A673 (cell line): ENCODE results near the gene NEAT1. TPM values are rescaled to one million over a fixed set of nuclear protein-coding genes. Genes with fewer than 3 reads are reported as not detected.

Experiments used
- BruUV-seq: library from RNA; stranded (reverse); fragments of 400-500 nt; replicated peaks from 2 replicates; lab custom pipeline; 2021; lab: Mats Ljungman, UMichigan
- CTCF ChIA-PET: fragments of 300-600 bp; sonication (Branson Sonifier 250); formaldehyde crosslinking; loops from one replicate; lab custom pipeline; 2022; ENCODE audit warnings: antibody characterized with exemption; lab: Charles Lee
- POLR2A ChIA-PET: fragments of 300-600 bp; sonication (Branson Sonifier 250); formaldehyde crosslinking; loops from one replicate; lab custom pipeline; 2022; ENCODE audit warnings: antibody characterized with exemption; ENCODE audit not compliant: low non-redundant PET; lab: Charles Lee
- DNase-seq: peaks from one replicate; pipeline ENCODE4 v3.0.0-alpha.2; 2015; ENCODE audit warnings: low spot score
- H3K27ac ChIP-seq: fragments of 200-600 bp; sonication (generic); 2 replicates; pipeline ENCODE4 v1.5.1; 2016; ENCODE audit warnings: mixed run types, low read depth, mild to moderate bottlenecking, mixed read lengths, antibody characterized with exemption, low read length; ENCODE audit not compliant: poor library complexity, severe bottlenecking
- H3K27me3 ChIP-seq: fragments of 200-600 bp; sonication (generic); replicated peaks from 2 replicates; pipeline ENCODE4 v1.6.1; 2017; ENCODE audit warnings: mixed run types, low read depth, mild to moderate bottlenecking, mixed read lengths, antibody characterized with exemption, low read length; ENCODE audit not compliant: insufficient read depth, poor library complexity
- H3K36me3 ChIP-seq: fragments of 200-600 bp; sonication (generic); 2 replicates; pipeline ENCODE4 v1.6.1; 2016; ENCODE audit warnings: mixed run types, mild to moderate bottlenecking, mixed read lengths, antibody characterized with exemption, low read length; ENCODE audit not compliant: insufficient read depth, poor library complexity, severe bottlenecking
- H3K4me1 ChIP-seq: fragments of 200-600 bp; sonication (generic); 2 replicates; pipeline ENCODE4 v1.6.1; 2017; ENCODE audit warnings: mixed run types, mild to moderate bottlenecking, mixed read lengths, antibody characterized with exemption, low read length; ENCODE audit not compliant: insufficient read depth, poor library complexity, severe bottlenecking
- H3K4me3 ChIP-seq: fragments of 200-600 bp; sonication (generic); 2 replicates; pipeline ENCODE4 v1.5.1; 2016; ENCODE audit warnings: low read depth, mixed run types, mild to moderate bottlenecking, mixed read lengths, low read length; ENCODE audit not compliant: poor library complexity, severe bottlenecking
- H3K9me3 ChIP-seq: fragments of 200-600 bp; sonication (generic); 2 replicates; pipeline ENCODE4 v1.6.1; 2016; ENCODE audit warnings: mixed run types, low read depth, mild to moderate bottlenecking, mixed read lengths, antibody characterized with exemption, low read length; ENCODE audit not compliant: poor library complexity, severe bottlenecking
- EZH2 ChIP-seq: fragments of 200-600 bp; sonication (generic); IDR thresholded peaks from 2 replicates; pipeline ENCODE4 v1.6.1; 2017; ENCODE audit warnings: borderline replicate concordance, low read depth, mild to moderate bottlenecking, mixed read lengths, antibody characterized with exemption, low read length; ENCODE audit not compliant: poor library complexity, severe bottlenecking
- intact Hi-C: fragments of 100-400 bp; cut with micrococcal nuclease; formaldehyde crosslinking; loops from one replicate; pipeline ENCODE4 v1.10.0; 2022; ENCODE audit not compliant: unreplicated experiment
- total RNA-seq: library from RNA; stranded (reverse); gene quantifications from 2 replicates; pipeline ENCODE4 v1.2.3, GENCODE V29; 2021
- TF ChIP-seq, protein P1 (sequence below): fragments of 300-800, 200-600 bp; sonication (generic); conservative IDR thresholded peaks from 2 replicates; pipeline ENCODE4 v1.5.1; 2017; ENCODE audit warnings: low read depth, mild to moderate bottlenecking, antibody characterized with exemption, low read length, moderate library complexity, mixed read lengths

The NEAT1 gene
- total RNA-seq, 1 experiment from 2014 or later = 196 TPM

DNA sequence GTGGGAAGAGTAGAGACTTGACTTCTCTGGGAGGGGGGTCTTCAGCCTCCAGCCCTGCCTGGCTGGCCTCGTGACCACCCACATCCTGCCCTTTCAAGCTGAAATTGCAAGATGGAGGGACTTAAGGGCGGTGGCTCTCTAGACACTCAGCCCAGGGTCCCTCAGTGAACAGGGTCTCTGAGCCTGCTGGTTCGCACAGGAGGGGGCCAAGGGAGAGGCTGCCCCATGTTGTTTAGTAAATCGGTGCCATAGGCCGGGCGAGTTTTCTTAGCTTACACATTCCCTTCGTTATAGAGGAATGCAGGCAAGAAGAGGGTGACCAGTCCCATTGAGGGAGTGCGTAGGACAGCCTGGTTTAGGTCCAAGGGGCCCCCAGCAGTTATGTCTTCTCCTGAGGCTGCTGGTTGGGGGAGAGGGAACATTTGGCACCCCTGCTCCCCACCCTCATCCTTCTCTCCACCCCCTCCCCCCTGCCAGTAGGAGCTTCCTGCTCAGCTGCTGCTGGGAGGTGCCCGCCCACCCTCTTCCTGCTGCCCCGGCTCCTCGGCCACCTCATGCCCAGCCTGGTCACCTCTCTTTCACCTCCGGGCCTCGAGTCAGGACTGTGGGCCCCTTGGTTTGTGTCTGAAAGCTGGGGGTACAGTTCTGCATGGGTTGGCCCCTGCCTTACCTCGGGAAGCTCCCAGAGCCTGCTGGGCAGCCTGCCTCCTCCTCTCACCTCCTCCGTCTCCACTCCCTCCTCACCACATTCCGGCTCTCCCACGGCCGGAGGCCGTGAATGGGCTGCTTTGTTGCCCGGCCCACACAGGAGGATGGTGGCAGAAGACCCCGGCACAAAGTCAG, 32.3 kb upstream of the NEAT1 start:
- DNase-seq = peak; percentile 64
- POLR2A ChIA-PET = interaction anchor here (0.5 to 0.6 kb wide), 2 partner anchors 33 to 148 kb away, joined by 3 to 16 read pairs; no protein-coding TSS in a partner anchor
- H3K27ac ChIP-seq = peak overlapping the region; percentile 89
- no peak for TF ChIP-seq EZH2
- TF ChIP-seq, protein P1, sequence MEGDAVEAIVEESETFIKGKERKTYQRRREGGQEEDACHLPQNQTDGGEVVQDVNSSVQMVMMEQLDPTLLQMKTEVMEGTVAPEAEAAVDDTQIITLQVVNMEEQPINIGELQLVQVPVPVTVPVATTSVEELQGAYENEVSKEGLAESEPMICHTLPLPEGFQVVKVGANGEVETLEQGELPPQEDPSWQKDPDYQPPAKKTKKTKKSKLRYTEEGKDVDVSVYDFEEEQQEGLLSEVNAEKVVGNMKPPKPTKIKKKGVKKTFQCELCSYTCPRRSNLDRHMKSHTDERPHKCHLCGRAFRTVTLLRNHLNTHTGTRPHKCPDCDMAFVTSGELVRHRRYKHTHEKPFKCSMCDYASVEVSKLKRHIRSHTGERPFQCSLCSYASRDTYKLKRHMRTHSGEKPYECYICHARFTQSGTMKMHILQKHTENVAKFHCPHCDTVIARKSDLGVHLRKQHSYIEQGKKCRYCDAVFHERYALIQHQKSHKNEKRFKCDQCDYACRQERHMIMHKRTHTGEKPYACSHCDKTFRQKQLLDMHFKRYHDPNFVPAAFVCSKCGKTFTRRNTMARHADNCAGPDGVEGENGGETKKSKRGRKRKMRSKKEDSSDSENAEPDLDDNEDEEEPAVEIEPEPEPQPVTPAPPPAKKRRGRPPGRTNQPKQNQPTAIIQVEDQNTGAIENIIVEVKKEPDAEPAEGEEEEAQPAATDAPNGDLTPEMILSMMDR = no peak
- intact Hi-C loops = no loop called here
- no peaks in the 10 kb centered on the region for H3K9me3 ChIP-seq
- peak overlapping the region; percentile 35 for H3K4me3 ChIP-seq
- BruUV-seq = no TSS peak
- peaks cover 41% of the 10 kb centered on the region for H3K4me1 ChIP-seq
- H3K27me3 ChIP-seq = no peaks in the 10 kb centered on the region
- CTCF ChIA-PET = interaction anchor here (0.6 to 1.4 kb wide), 3 partner anchors 26 to 100 kb away, joined by 4 to 6 read pairs (median 4); no protein-coding TSS in a partner anchor
- peaks cover 18% of the 10 kb centered on the region for H3K36me3 ChIP-seq

DNA sequence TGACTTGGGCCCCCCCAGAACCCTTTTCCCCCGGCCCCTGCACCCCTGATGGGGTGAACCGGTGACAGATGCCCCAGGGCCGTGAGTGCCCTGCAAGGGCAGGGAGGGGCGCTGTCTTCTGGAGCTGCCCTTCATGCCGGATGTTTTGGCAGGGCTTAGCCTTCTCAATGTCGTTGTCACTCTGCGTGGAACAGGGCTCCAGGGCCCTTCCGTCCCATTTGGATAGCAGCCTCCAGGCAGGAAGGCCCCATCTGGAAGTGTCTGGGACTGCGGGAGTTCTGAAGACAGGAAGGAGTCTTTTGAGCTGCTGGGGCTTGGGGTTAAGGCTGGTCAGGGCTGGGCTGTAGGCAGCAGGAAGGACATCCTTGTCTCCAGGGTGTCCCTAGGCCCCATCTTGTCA, 31.6 kb upstream of the NEAT1 start:
- H3K9me3 ChIP-seq = no peaks in the 10 kb centered on the region
- peak; percentile 69 for DNase-seq
- peaks cover 40% of the 10 kb centered on the region for H3K4me1 ChIP-seq
- no TSS peak for BruUV-seq
- ChIA-PET CTCF (interaction anchor here (0.6 to 1.4 kb wide), 3 partner anchors 25 to 100 kb away, joined by 4 to 6 read pairs (median 4); no protein-coding TSS in a partner anchor), POLR2A (interaction anchor here (0.5 to 0.6 kb wide), 3 partner anchors 32 to 147 kb away, joined by 3 to 16 read pairs (median 4); no protein-coding TSS in a partner anchor)
- H3K4me3 ChIP-seq = peak overlapping the region; percentile 35
- H3K27ac ChIP-seq = peak overlapping the region; percentile 89
- H3K36me3 ChIP-seq = peaks cover 21% of the 10 kb centered on the region
- H3K27me3 ChIP-seq = no peaks in the 10 kb centered on the region
- intact Hi-C loops = no loop called here
- TF ChIP-seq, protein P1 = no peak
- TF ChIP-seq EZH2 = no peak

DNA sequence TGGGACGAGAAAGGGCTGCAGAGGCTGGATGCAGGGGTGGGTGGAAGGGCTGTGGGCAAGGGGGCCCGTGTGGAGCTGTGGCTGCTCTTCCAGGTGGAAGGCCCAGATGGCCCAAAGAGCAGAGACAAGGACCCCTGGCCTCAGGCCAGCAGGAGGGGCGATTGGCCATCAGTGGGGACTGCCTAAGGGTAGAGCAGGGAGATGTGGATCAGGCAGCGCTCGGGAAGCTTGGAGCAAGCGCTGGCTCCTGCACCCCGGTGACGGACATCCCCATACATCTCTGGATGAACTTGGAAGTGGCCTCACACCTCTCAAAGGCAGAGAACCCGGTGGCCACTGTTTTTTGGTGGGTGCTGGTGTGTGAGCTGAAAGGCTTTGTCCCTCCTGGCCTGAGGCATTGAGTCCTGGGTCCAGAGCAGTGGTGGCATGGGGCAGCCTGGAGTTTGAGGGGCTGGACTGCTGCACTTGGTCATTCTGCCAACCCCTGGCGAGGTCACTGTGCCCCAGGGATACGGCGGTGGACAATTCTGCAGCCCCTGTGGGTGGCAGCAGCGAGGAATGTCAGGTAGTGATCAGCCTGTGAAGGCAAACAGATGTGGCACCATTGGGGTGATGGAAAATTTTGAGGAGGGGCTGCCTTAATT, 30.3 kb upstream of the NEAT1 start:
- Histone ChIP-seq H3K36me3 (peaks cover 27% of the 10 kb centered on the region), H3K9me3 (no peaks in the 10 kb centered on the region), H3K4me1 (peaks cover 36% of the 10 kb centered on the region), H3K27ac (peak overlapping the region; percentile 89), H3K27me3 (no peaks in the 10 kb centered on the region), H3K4me3 (no peak overlapping the region)
- BruUV-seq = no TSS peak
- intact Hi-C loops = no loop called here
- ChIA-PET POLR2A (no interaction called here), CTCF (interaction anchor here (1.2 kb wide), 1 partner anchor 24 kb away, joined by 3 read pairs; no protein-coding TSS in a partner anchor)
- TF ChIP-seq, protein P1 = no peak
- no peak for TF ChIP-seq EZH2
- DNase-seq = no peak
